Tibial nerve (tissue), 4 donors: ENCODE results near the gene NPW. TPM values are rescaled to one million over a fixed set of nuclear protein-coding genes. Genes with fewer than 3 reads are reported as not detected.

Experiments
- DNase-seq, 2 donors: peaks; one replicate each; pipeline ENCODE4 v3.0.0-alpha.2; 2019; ENCODE audit warnings: low spot score in 2 of 2
- H3K27ac ChIP-seq, 4 donors: fragments of 200-600 bp; sonication (generic) in 3 of 4; one replicate each; pipeline ENCODE4 v1.5.1; 2017 to 2019; ENCODE audit warnings: mild to moderate bottlenecking in 1 of 4
- H3K27me3 ChIP-seq, 2 donors: fragments of 200-600 bp; sonication (generic) in 1 of 2; one replicate each; pipeline versions ENCODE4 v1.5.1 to v1.6.0; 2017 to 2019
- H3K36me3 ChIP-seq, 3 donors: fragments of 200-600 bp; sonication (generic); one replicate each; pipeline ENCODE4 v1.5.1; 2018 to 2019
- H3K4me1 ChIP-seq, 4 donors: fragments of 200-600 bp; sonication (generic) in 3 of 4; one replicate each; pipeline ENCODE4 v1.5.1; 2017 to 2019
- H3K4me3 ChIP-seq, 4 donors: fragments of 200-600 bp; sonication (generic) in 3 of 4; one replicate each; pipeline ENCODE4 v1.5.1; 2017 to 2019; ENCODE audit warnings: mild to moderate bottlenecking in 1 of 4, moderate library complexity in 1 of 4
- H3K9me3 ChIP-seq, 4 donors: fragments of 200-600 bp; sonication (generic) in 3 of 4; one replicate each; pipeline ENCODE4 v1.5.1; 2017 to 2019
- EP300 ChIP-seq, 2 donors: sonication (generic); formaldehyde crosslinking; IDR thresholded peaks; one replicate each; pipeline ENCODE4 v1.6.1; 2017; ENCODE audit warnings: antibody characterized with exemption in 2 of 2, mild to moderate bottlenecking in 1 of 2
- POLR2A ChIP-seq, 2 donors: fragments of 450-650 bp; IDR thresholded peaks; one replicate each; pipeline ENCODE4 v1.6.1; 2017; ENCODE audit warnings: antibody characterized with exemption in 2 of 2, mild to moderate bottlenecking in 2 of 2, moderate library complexity in 2 of 2
- WGBS, 2 donors: methylation state at CpG; one replicate each; pipeline ENCODE4 v1.1.5; 2018; 5-methylcytosine and 5-hydroxymethylcytosine counted together
- total RNA-seq, 4 donors: library from RNA; depleted of rRNA; stranded (reverse); fragments of >200 nt; gene quantifications; one replicate each; pipeline ENCODE4 v1.1.0, GENCODE V29; 2016
- TF ChIP-seq, protein P1 (sequence below), 5 experiments: fragments of 200-600 bp in 3 of 5; fragments of 450-650 bp in 2 of 5; sonication (generic) in 3 of 5; IDR thresholded peaks; one replicate each; pipeline ENCODE4 v1.5.1; 2016 to 2019; ENCODE audit warnings: antibody characterized with exemption in 5 of 5, mild to moderate bottlenecking in 3 of 5, moderate library complexity in 2 of 5

The NPW gene
- total RNA-seq, 4 donors from 2014 or later, result 3.0 to 3.1 TPM; not detected in 2

DNA sequence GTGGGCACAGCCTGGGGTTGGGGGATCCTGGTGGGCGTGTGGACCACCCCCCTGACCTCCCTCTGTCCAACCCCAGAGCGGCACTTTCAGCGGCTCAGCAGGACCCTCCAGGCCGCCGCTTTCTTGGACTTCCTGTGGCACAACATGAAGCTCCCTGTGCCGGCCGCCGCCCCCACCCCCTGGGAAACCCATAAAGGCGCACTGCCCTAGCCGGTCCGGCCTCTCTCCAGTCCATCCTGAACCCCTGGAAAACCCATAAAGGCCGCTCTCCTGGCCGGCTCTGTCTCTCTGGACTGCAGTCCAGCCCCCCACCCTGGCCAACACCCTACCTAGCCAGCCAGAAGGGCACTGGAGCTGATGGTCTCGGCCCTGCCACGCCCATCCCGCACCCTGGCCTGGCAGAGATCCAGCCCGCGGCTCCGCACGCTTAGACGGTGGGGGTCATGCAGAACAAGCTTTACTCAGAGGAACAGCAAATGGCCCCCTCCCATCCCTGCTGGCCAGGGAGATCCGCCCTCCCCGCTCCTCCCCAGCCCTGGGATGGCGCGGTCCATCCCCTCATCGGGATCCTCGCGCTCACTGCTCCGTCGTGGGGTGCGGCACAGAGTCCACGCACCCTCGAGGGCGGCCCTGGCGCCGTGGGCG lies 41.0 kb upstream of the NPW start:
- TF ChIP-seq POLR2A (IDR thresholded peaks at IDR 0.05), result no peak
- TF ChIP-seq, protein P1, sequence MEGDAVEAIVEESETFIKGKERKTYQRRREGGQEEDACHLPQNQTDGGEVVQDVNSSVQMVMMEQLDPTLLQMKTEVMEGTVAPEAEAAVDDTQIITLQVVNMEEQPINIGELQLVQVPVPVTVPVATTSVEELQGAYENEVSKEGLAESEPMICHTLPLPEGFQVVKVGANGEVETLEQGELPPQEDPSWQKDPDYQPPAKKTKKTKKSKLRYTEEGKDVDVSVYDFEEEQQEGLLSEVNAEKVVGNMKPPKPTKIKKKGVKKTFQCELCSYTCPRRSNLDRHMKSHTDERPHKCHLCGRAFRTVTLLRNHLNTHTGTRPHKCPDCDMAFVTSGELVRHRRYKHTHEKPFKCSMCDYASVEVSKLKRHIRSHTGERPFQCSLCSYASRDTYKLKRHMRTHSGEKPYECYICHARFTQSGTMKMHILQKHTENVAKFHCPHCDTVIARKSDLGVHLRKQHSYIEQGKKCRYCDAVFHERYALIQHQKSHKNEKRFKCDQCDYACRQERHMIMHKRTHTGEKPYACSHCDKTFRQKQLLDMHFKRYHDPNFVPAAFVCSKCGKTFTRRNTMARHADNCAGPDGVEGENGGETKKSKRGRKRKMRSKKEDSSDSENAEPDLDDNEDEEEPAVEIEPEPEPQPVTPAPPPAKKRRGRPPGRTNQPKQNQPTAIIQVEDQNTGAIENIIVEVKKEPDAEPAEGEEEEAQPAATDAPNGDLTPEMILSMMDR (IDR thresholded peaks at IDR 0.05), result no peak
- no peak for TF ChIP-seq EP300 (IDR thresholded peaks at IDR 0.05)
- Histone ChIP-seq H3K4me3 (peak overlapping the region in 1 of 4 donors; percentile 21), H3K9me3 (no peaks in the 10 kb centered on the region), H3K27me3 (peaks cover 0 to 55% of the 10 kb centered on the region in 2 donors), H3K36me3 (peaks cover 0 to 58% (median 36%) of the 10 kb centered on the region in 3 donors), H3K27ac (peak overlapping the region in 1 of 4 donors; percentile 53), H3K4me1 (peaks cover 0 to 33% (median 11%) of the 10 kb centered on the region in 4 donors)
- DNase-seq, result no peak
- 75 to 78% methylated on average over 30 to 36 of the region's 37 CpGs for WGBS, 2 donors

DNA sequence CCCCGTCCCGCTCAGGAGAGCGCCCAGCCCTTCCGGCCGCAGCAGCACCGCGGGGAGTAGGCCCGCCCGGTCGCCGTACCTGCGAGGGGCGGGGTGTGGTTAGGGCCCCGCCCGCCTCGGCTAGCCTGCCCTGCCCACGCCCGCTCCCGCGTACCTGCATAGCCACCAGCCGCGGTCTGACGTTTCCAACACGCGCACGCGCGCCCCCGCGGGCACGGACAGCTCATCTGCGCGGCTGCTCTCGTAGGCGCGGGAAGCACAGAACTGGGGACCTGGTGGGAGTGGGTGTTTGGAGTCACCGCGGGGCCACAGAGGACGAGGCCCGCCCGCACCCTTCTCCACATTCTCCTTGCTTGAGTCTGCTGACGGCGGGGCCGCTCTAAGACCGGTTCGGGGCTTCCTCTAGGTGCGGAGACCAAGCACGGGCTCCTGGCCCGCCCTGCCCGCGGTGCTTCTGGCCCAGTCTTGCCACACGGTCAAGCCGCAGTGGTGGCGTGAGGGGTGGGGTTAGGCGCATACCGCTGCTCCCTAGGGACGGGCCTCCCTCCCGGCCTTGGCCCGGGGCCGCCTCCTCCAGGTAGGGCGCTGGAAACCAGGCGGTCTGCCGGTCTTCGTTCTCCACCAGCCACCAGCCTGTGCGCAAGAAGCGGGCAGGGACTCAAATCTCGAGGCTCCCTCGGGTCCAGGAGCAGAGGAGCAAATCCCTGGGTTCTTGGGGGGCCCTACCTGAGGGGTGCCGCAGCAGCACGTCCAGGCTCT lies 40.1 kb upstream of the NPW start:
- H3K4me3 ChIP-seq, result peak overlapping the region in 1 of 4 donors; percentile 21
- peaks cover 0 to 55% of the 10 kb centered on the region in 2 donors for H3K27me3 ChIP-seq
- 24 to 27% methylated on average over 11 to 56 of the region's 70 CpGs for WGBS, 2 donors
- no peaks in the 10 kb centered on the region for H3K9me3 ChIP-seq
- DNase-seq, result no peak
- H3K27ac ChIP-seq, result peak overlapping the region in 1 of 4 donors; percentile 53
- H3K36me3 ChIP-seq, result peaks cover 0 to 51% (median 31%) of the 10 kb centered on the region in 3 donors
- no peak for TF ChIP-seq POLR2A (IDR thresholded peaks at IDR 0.05)
- TF ChIP-seq, protein P1 (IDR thresholded peaks at IDR 0.05), result no peak
- TF ChIP-seq EP300 (IDR thresholded peaks at IDR 0.05), result no peak
- peaks cover 0 to 32% (median 14%) of the 10 kb centered on the region in 4 donors for H3K4me1 ChIP-seq

DNA sequence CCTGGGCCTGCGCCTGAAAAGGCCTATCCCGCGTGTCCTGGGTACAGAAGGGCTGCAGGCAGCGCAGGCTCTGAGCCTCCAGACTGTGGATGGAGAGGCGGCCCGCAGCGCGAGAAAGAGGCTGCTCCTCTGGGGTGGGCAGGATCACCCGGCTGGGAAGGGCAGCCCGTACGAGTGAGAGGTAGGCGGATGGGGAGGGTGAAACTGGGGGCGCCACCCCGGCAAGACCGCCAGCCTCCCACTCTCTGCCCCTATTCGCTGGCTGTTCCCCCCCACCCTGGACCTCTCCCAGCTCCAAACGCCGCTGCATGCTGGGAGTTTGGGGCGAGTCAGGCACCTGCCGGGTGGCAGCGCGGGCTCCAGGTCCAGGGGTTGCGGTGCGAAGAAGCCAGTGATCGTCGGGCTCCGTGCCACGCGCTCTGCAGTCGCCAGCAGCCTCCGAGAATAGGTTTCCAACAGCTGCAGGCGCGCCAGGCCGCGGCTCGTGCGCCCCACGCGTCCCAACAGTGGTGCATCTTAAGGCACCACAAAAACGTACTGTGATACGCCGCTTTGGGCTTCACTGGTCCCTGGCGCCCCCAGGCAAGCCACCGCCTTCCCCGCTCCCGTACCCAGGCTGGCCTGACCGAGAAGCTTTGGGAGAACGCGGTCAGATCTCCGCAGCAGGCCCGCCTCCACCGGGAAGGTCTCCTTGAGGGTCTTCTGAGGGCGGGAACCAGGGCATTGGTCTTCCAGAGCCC lies 39.4 kb upstream of the NPW start:
- Histone ChIP-seq H3K4me1 (peaks cover 0 to 40% (median 21%) of the 10 kb centered on the region in 4 donors), H3K27me3 (peaks cover 0 to 55% of the 10 kb centered on the region in 2 donors), H3K36me3 (peaks cover 0 to 44% (median 28%) of the 10 kb centered on the region in 3 donors), H3K27ac (no peak overlapping the region), H3K4me3 (no peak overlapping the region), H3K9me3 (no peaks in the 10 kb centered on the region)
- DNase-seq, result no peak
- 6 to 10% methylated on average over 33 to 40 of the region's 53 CpGs for WGBS, 2 donors
- TF ChIP-seq, protein P1 (IDR thresholded peaks at IDR 0.05), result no peak
- TF ChIP-seq EP300 (IDR thresholded peaks at IDR 0.05) (no peak), POLR2A (IDR thresholded peaks at IDR 0.05) (no peak)

DNA sequence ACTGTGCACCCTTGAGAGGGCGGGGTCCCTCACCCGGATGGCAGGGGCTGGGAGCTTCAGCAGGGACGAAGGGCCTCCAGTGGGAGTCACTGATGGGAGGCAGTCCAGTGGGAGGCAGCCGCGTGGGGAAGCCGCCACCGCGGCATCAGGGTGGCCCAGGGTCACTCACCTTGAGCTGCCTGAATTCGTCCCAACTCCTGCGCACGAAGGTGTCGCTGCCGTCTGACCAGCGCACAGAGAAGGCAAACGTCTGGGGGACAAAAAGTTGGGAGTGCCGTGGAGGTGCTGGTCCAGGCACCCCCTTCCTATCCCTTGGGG lies 38.9 kb upstream of the NPW start:
- no peak for TF ChIP-seq POLR2A (IDR thresholded peaks at IDR 0.05)
- peaks cover 0 to 45% (median 24%) of the 10 kb centered on the region in 4 donors for H3K4me1 ChIP-seq
- peaks cover 0 to 55% of the 10 kb centered on the region in 2 donors for H3K27me3 ChIP-seq
- H3K27ac ChIP-seq, result no peak overlapping the region
- no peak overlapping the region for H3K4me3 ChIP-seq
- WGBS, 2 donors, result 12 to 23% methylated on average over 13 to 16 of the region's 16 CpGs
- peaks cover 0 to 44% (median 24%) of the 10 kb centered on the region in 3 donors for H3K36me3 ChIP-seq
- no peak for DNase-seq
- no peaks in the 10 kb centered on the region for H3K9me3 ChIP-seq

DNA sequence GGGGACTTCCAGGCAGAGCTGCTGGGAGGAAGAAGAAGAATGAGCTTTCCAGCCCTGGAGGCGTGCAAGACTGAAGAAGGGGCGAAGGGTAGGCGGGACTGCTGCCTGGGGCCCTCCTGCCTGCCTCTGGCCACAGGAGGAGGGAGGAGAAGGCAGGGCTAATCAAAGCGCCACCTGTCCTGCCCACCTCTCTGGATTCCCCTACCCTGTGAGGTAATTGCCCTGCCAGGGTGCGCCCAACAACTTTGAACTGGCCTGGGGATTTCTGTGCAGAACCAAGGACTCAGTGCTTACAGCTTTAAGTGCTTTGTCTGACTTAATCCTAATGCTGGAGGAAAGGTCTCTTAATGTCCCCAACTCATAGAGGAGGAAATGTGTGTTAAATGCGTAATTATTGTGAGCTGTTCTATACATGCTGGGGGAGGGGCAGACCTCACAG lies 38.2 kb upstream of the NPW start, which contains the start of gene NOXO1:
TSS of gene NOXO1 (minus strand) at position 72 of the 439 bp plus-strand sequence. CDS start 290 bp downstream, outside the sequence.
- Histone ChIP-seq H3K36me3 (peaks cover 0 to 44% (median 19%) of the 10 kb centered on the region in 3 donors), H3K4me3 (no peak within 1 kb of the TSS), H3K27me3 (peaks cover 0 to 55% of the 10 kb centered on the region in 2 donors), H3K4me1 (peaks cover 0 to 46% (median 24%) of the 10 kb centered on the region in 4 donors), H3K27ac (no peak within 1 kb of the TSS), H3K9me3 (no peaks in the 10 kb centered on the region)
- no peak for TF ChIP-seq EP300 (IDR thresholded peaks at IDR 0.05)
- TF ChIP-seq, protein P1 (IDR thresholded peaks at IDR 0.05), result no peak
- TF ChIP-seq POLR2A (IDR thresholded peaks at IDR 0.05), result no peak
- DNase-seq, result no peak
- WGBS, 2 donors, result 25 to 27% methylated on average over 6 of the region's 6 CpGs
